Epithelial cell of proximal tubule (primary cell): Measurements from ENCODE around the gene MYH10. TPM values are rescaled to one million over a fixed set of nuclear protein-coding genes. Genes with fewer than 3 reads are reported as not detected.

Source experiments
- DNase-seq: peaks from one replicate; pipeline ENCODE4 v3.0.0-alpha.2; 2011; ENCODE audit warnings: low read depth
- H3K4me3 ChIP-seq: 2 replicates; pipeline ENCODE4 v1.5.1; 2011; ENCODE audit warnings: low read depth, mild to moderate bottlenecking, low read length
- total RNA-seq: library from RNA; depleted of rRNA; stranded (reverse); fragments of >200 nt; gene quantifications from 2 replicates; pipeline ENCODE4 v1.2.3, GENCODE V29; 2015
- TF ChIP-seq, protein P1 (sequence below): conservative IDR thresholded peaks from 2 replicates; pipeline ENCODE4 v1.5.1; 2012; ENCODE audit warnings: low read depth, mild to moderate bottlenecking, low read length

The MYH10 gene
- total RNA-seq, 1 donor from 2014 or later, result 71.1 TPM

DNA sequence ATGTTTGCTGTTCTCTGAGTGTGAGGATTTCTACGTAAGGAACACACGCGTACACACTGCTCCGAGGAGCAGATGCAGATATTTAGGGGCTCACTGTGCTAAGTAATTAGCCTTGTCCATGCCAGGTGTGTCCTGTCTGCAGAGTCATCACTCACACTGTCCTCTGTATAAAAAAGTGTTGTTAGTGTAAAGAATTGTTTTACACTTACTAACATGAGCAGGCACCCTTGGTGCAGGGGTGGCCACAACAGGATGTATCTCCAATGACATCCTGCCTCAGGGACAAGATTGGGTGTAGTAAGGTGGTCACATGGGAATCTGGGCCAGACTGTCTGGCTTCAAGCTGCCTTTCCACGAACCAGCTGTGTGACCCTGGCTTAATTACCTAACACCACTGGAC, 130.9 kb downstream of the MYH10 start:
- no peak for DNase-seq
- H3K4me3 ChIP-seq, result no peak overlapping the region
- TF ChIP-seq, protein P1, sequence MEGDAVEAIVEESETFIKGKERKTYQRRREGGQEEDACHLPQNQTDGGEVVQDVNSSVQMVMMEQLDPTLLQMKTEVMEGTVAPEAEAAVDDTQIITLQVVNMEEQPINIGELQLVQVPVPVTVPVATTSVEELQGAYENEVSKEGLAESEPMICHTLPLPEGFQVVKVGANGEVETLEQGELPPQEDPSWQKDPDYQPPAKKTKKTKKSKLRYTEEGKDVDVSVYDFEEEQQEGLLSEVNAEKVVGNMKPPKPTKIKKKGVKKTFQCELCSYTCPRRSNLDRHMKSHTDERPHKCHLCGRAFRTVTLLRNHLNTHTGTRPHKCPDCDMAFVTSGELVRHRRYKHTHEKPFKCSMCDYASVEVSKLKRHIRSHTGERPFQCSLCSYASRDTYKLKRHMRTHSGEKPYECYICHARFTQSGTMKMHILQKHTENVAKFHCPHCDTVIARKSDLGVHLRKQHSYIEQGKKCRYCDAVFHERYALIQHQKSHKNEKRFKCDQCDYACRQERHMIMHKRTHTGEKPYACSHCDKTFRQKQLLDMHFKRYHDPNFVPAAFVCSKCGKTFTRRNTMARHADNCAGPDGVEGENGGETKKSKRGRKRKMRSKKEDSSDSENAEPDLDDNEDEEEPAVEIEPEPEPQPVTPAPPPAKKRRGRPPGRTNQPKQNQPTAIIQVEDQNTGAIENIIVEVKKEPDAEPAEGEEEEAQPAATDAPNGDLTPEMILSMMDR, result no peak

DNA sequence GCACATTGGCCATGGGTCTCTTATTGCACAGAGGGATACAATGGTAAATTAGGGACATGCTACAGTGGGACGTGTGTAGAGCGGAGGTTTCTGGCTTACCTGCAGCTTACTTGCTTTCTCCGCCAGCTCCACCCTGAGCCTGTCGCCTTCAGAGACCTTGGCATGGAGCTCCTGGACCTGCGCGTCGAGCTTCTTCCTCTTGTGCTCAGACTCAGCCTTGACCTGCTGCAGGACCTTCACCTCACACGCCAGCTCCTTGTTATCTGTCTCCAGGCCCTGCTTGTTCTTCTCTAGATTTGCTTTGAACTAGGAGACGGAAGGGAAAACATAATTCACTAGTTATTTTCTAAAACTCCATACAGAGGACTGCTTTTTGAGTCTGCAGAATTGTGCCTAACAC, 131.4 kb downstream of the MYH10 start:
- no peak for DNase-seq
- TF ChIP-seq, protein P1, result no peak
- no peak overlapping the region for H3K4me3 ChIP-seq

DNA sequence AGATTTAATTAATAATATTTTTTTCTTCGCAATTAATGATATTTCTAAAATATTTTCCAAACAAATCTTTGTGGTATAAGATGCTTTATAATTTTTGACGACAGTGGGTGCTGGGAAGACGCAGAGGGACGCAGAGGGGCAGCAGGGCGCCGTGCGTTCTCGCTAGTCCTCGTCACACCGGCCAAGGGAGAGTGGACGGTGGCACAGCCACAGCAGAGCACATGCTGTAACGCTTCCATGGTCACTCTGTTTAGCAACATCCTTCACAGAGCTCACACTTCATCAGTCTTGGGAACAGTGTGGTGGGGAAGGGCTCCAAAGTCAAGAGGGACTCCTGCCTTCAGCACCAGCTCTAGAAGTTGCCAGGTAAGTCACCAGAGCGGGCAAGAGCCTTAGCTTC, 134.4 kb downstream of the MYH10 start:
- no peak overlapping the region for H3K4me3 ChIP-seq
- no peak for DNase-seq
- TF ChIP-seq, protein P1, result no peak

DNA sequence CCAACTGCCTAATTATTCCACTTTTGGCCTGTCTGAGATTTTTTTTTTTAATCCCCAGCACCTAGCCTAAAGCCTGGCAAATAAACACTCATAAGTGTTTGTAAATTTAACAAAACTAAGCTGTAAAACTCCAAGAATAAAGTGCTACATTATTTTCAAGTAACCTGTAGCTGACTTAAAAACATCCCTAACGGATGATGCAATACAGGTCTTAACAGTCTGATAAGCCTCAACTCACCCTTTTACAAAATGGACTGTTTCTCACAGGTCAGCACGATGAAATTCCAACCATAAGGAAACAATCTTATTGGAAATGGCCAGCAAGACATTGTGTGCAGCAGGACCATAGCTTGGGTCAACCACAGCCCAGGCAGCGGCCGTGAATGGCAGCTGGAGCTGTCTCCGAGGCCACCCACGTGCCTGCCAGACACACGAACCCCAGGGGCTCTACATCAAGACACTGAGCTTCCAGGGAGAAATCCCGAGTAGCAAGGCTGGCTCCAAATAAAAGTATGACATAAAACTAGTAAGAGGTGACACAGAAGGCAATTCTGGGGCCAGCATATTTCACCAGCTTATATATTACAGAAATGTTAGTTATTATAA, 135.9 kb downstream of the MYH10 start:
- no peak overlapping the region for H3K4me3 ChIP-seq
- DNase-seq, result no peak
- TF ChIP-seq, protein P1, result no peak

DNA sequence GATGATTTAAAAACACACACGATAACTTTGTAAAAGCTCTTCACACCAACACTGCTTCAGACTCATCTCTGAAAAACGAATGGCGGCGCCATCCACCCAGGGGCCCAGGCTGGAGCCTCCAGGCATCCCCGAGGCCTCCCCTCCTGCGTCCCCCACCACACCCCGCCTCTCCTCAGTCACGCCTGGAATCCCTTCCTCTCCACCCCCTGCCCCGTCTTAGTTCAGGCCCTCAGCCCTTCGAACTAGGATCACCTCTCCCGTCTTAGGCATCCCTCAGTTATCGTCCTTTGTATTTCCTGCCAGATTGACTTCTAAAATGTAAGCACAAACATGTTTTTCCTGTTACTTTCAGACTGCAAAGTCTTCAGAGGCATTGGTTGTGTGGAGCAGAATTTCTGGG, 136.5 kb downstream of the MYH10 start:
- H3K4me3 ChIP-seq, result no peak overlapping the region
- TF ChIP-seq, protein P1, result no peak
- no peak for DNase-seq

DNA sequence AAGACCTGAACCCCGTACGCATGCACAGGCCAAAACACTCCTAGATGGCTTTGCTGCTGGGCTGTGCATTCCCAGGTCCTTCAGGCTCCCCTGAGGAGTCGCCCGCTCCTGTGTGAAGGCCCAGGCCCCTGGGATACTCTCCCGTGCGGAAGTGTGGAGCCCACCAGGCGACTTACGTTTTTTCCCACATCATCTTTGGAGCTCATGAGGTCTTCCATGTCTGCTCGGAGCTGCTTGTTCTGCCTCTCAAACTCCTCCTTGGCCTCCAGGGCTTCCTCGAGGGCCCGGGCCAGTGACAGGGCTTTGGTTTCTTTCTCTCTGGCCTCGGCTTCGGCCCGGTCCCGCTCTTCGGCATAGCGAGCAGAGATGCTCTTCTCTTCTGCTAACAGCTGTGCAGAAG, 138.4 kb downstream of the MYH10 start:
- no peak for DNase-seq
- H3K4me3 ChIP-seq, result no peak overlapping the region
- TF ChIP-seq, protein P1, result no peak
